Upper lobe of left lung (tissue), 6 donors: ENCODE measurements around the gene DCST1. TPM values are rescaled to one million over a fixed set of nuclear protein-coding genes. Genes with fewer than 3 reads are reported as not detected.

Experiments
- ATAC-seq, 2 donors: fragments of 200-7000 bp; cut with Tn5 transposase; one replicate each; pipeline ENCODE4 v1.9.1; 2022; ENCODE audit warnings: mild to moderate bottlenecking in 2 of 2, moderate library complexity in 2 of 2; ENCODE audit not compliant: low FRiP score in 2 of 2
- DNase-seq, 2 donors: peaks; one replicate each; pipeline ENCODE4 v3.0.0-alpha.2; 2019 to 2020
- H3K27ac ChIP-seq, 4 donors: fragments of 200-600 bp; sonication (generic); one replicate each; pipeline ENCODE4 v1.5.1; 2016 to 2019
- H3K27me3 ChIP-seq, 4 donors: fragments of 200-600 bp; sonication (generic); one replicate each; pipeline ENCODE4 v1.5.1; 2017 to 2019
- H3K36me3 ChIP-seq, 4 donors: fragments of 200-600 bp; sonication (generic); one replicate each; pipeline ENCODE4 v1.5.1; 2016 to 2019
- H3K4me1 ChIP-seq, 4 donors: fragments of 200-600 bp; sonication (generic); one replicate each; pipeline ENCODE4 v1.5.1; 2018 to 2019
- H3K4me3 ChIP-seq, 4 donors: fragments of 200-600 bp; sonication (generic); one replicate each; pipeline ENCODE4 v1.5.1; 2017 to 2019; ENCODE audit warnings: mild to moderate bottlenecking in 2 of 4, moderate library complexity in 1 of 4
- H3K9me3 ChIP-seq, 4 donors: fragments of 200-600 bp; sonication (generic); one replicate each; pipeline ENCODE4 v1.5.1; 2018 to 2019
- CTCF ChIP-seq, 6 experiments: fragments of 450-650 bp in 4 of 6; fragments of 200-600 bp in 2 of 6; sonication (generic) in 2 of 6; IDR thresholded peaks; one replicate each; pipeline ENCODE4 v1.5.1; 2016 to 2019; ENCODE audit warnings: antibody characterized with exemption in 6 of 6
- EP300 ChIP-seq, 4 donors: sonication (generic); formaldehyde crosslinking; IDR thresholded peaks; one replicate each; pipeline ENCODE4 v1.5.1; 2017; ENCODE audit warnings: antibody characterized with exemption in 4 of 4, control low read depth in 2 of 4
- POLR2A ChIP-seq, 4 donors: fragments of 450-650 bp; IDR thresholded peaks; one replicate each; pipeline ENCODE4 v1.5.1; 2016 to 2017; ENCODE audit warnings: antibody characterized with exemption in 4 of 4, mild to moderate bottlenecking in 2 of 4
- POLR2AphosphoS5 ChIP-seq, 2 donors: sonication (generic); formaldehyde crosslinking; IDR thresholded peaks; one replicate each; pipeline ENCODE4 v1.5.1; 2017; ENCODE audit warnings: antibody characterized with exemption in 2 of 2
- WGBS, 2 donors: methylation state at CpG; one replicate each; pipeline ENCODE4 v1.1.5; 2017 to 2018; 5-methylcytosine and 5-hydroxymethylcytosine counted together
- total RNA-seq, 6 donors: library from RNA; depleted of rRNA in 4 of 6; stranded (reverse); fragments of >200 nt in 4 of 6; gene quantifications; one replicate each; pipeline versions ENCODE4 v1.1.0 to v1.2.1, GENCODE V29; 2016 to 2021
- donor health status: DM: no; HTN: no; CAD: no; lungs with moderate emphysema.
- donor health status: DM: no; HTN: yes; CAD: no; lungs with severe emphysema.

DCST1 gene
- total RNA-seq, 6 donors from 2014 or later, result 0.89 TPM; not detected in 5

- H3K27ac ChIP-seq, result no peak overlapping the region
- TF ChIP-seq POLR2A (IDR thresholded peaks at IDR 0.05), result no peak
- TF ChIP-seq EP300 (IDR thresholded peaks at IDR 0.05), result no peak
- TF ChIP-seq POLR2AphosphoS5 (IDR thresholded peaks at IDR 0.05), result no peak
- no peak for TF ChIP-seq CTCF (IDR thresholded peaks at IDR 0.05)
- H3K4me1 ChIP-seq, result peaks cover 17 to 28% (median 20%) of the 10 kb centered on the region in 4 donors
- no peaks in the 10 kb centered on the region for H3K9me3 ChIP-seq
- DNase-seq, result no peak
- H3K36me3 ChIP-seq, result peaks cover 0 to 3% (median 0%) of the 10 kb centered on the region in 4 donors
- 94 to 95% methylated on average over 2 to 3 of the region's 3 CpGs for WGBS, 2 donors
- H3K4me3 ChIP-seq, result no peak overlapping the region
- ATAC-seq, result no peak
- H3K27me3 ChIP-seq, result peaks cover 0 to 3% (median under 1%) of the 10 kb centered on the region in 4 donors
These were observed 40.0 kb downstream of the DCST1 start for GRCh38 chr1:155073377-155074242.

- no peak overlapping the region for H3K27ac ChIP-seq
- H3K27me3 ChIP-seq, result peaks cover 2 to 22% (median 15%) of the 10 kb centered on the region in 4 donors
- ATAC-seq, result no peak
- no peaks in the 10 kb centered on the region for H3K36me3 ChIP-seq
- peaks cover 31 to 36% (median 33%) of the 10 kb centered on the region in 4 donors for H3K4me1 ChIP-seq
- no peak for DNase-seq
- no peaks in the 10 kb centered on the region for H3K9me3 ChIP-seq
- no peak overlapping the region for H3K4me3 ChIP-seq
- TF ChIP-seq EP300 (IDR thresholded peaks at IDR 0.05) (no peak), CTCF (IDR thresholded peaks at IDR 0.05) (no peak), POLR2A (IDR thresholded peaks at IDR 0.05) (no peak), POLR2AphosphoS5 (IDR thresholded peaks at IDR 0.05) (no peak)
- 82 to 83% methylated on average over 4 of the region's 5 CpGs for WGBS, 2 donors
These were observed 41.9 kb downstream of the DCST1 start for GRCh38 chr1:155075535-155075934.

GRCh38 chr1:155076371-155076770 lies 42.7 kb downstream of the DCST1 start:
- Histone ChIP-seq H3K9me3 (no peaks in the 10 kb centered on the region), H3K27ac (no peak overlapping the region), H3K4me1 (peaks cover 33 to 36% (median 34%) of the 10 kb centered on the region in 4 donors), H3K27me3 (peaks cover 5 to 30% (median 23%) of the 10 kb centered on the region in 4 donors), H3K4me3 (no peak overlapping the region), H3K36me3 (no peaks in the 10 kb centered on the region)
- DNase-seq, result no peak
- ATAC-seq, result no peak
- 75 to 77% methylated on average over 1 of the region's 1 CpG for WGBS, 2 donors
- no peak for TF ChIP-seq POLR2AphosphoS5 (IDR thresholded peaks at IDR 0.05)
- no peak for TF ChIP-seq CTCF (IDR thresholded peaks at IDR 0.05)
- TF ChIP-seq EP300 (IDR thresholded peaks at IDR 0.05), result no peak
- no peak for TF ChIP-seq POLR2A (IDR thresholded peaks at IDR 0.05)

- ATAC-seq (no peak), DNase-seq (no peak)
- Histone ChIP-seq H3K27me3 (peaks cover 8 to 40% (median 32%) of the 10 kb centered on the region in 4 donors), H3K36me3 (no peaks in the 10 kb centered on the region), H3K4me1 (peaks cover 39 to 41% (median 40%) of the 10 kb centered on the region in 4 donors), H3K4me3 (no peak overlapping the region), H3K27ac (no peak overlapping the region), H3K9me3 (no peaks in the 10 kb centered on the region)
- WGBS, 2 donors, result 93 to 100% methylated on average over 3 of the region's 3 CpGs
- TF ChIP-seq POLR2AphosphoS5 (IDR thresholded peaks at IDR 0.05), result no peak
- TF ChIP-seq EP300 (IDR thresholded peaks at IDR 0.05), result no peak
- no peak for TF ChIP-seq CTCF (IDR thresholded peaks at IDR 0.05)
- TF ChIP-seq POLR2A (IDR thresholded peaks at IDR 0.05), result no peak
These were observed 43.7 kb downstream of the DCST1 start for GRCh38 chr1:155077346-155077745.
